GM18951 (cell line): ENCODE measurements around the gene CCDC85C.

Source experiments
- POLR2A ChIP-seq: IDR thresholded peaks from 4 replicates; pipeline ENCODE4 v1.6.1; 2011; ENCODE audit warnings: mild to moderate bottlenecking; ENCODE audit not compliant: insufficient read length, insufficient read depth; ENCODE audit errors: extremely low read depth
- in situ Hi-C: fragments of 300-500 bp; cut with MboI; formaldehyde crosslinking; loops from one replicate; pipeline ENCODE4 v1.12.0; 2022; ENCODE audit warnings: low sequenced_read_pairs, mixed read lengths, inconsistent platforms; ENCODE audit not compliant: unreplicated experiment

CCDC85C gene

DNA sequence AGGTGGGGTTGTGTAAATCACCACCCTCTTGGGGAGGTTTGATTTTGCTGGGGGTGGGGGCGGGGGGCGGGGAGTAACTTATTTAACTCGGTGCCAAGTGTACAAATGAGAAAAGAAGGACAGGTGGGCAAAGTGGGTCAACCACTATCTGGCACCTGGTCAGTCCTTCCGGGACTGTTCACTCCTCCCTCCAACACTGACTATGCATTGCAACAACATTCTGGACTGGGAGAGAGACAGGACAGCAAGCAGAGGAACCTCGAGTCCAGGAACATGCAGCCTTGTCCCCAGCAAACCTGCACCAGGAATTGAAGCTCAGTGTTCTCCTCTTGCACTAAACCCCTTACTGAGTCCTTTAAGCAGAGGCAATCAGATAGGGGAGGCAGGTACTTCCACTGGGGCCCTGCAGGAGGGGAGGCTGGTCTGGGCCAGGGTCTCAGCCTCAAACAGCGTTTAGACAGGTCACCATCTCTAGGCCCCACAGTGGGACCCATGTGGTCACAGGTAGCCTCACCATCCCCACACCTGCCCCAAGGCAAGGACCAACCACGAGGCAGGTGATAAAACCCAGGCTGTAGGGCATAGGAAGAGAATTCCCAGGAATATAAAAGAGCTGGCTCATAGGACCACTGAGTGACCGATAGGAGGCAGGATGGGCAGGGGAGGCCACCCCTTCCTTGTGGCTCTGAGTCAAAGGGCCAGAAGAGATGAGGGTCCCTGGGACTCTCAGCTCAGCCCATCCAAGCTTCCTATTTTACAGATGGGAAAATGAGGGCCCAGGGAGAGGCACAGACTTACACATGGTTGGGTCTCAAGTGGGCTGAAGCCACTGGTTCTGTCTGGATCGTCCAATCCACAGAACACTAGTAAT, 9.8 kb downstream of the CCDC85C start:
- no peak for TF ChIP-seq POLR2A
- in situ Hi-C loops = no loop called here

- in situ Hi-C loops = no loop called here
- TF ChIP-seq POLR2A = no peak
Observed at GRCh38 chr14:99592933-99593753, 10.9 kb downstream of the CCDC85C start.

GRCh38 chr14:99592394-99592793, 11.6 kb downstream of the CCDC85C start:
- in situ Hi-C loops = no loop called here
- no peak for TF ChIP-seq POLR2A

DNA sequence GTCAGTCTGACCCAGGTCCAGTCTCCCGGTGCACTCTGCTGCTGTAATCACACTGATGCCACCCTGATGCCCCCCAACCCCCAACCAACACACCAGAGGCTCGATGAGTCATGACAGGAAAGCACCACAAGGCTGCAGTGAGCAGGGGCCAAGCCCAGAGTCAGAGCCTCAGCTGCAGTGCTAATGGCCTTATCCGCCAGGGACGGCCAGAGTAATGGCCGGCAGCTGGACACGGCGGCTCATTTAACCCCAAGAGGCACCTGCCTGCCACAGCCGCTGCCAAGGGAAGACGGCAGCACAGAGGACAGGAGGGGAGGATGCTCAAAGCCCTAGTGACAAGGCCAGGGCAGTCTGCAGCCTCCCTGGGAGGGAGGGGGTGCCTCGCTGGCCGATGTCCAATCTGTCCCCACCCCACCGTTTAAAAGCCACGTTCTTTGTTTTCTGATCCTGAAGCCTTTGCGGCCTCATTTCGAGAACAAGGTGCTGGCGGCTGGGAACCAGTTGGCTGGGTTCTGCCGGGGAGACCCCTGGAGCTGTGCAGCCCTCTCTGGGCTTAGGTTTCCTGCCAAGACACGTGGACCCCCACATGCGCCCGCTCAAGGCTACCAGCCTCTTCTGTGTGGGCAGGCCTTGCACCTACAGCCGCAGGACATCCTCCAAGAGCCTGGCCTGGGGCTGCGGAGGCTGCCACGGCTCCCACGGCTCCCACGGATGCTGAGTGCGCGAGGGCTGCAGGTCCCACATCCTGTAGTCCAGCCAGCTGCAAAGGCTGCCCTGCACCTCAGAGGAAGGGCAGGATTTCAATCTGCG, 13.1 kb downstream of the CCDC85C start:
- TF ChIP-seq POLR2A = no peak
- in situ Hi-C loops = no loop called here

DNA sequence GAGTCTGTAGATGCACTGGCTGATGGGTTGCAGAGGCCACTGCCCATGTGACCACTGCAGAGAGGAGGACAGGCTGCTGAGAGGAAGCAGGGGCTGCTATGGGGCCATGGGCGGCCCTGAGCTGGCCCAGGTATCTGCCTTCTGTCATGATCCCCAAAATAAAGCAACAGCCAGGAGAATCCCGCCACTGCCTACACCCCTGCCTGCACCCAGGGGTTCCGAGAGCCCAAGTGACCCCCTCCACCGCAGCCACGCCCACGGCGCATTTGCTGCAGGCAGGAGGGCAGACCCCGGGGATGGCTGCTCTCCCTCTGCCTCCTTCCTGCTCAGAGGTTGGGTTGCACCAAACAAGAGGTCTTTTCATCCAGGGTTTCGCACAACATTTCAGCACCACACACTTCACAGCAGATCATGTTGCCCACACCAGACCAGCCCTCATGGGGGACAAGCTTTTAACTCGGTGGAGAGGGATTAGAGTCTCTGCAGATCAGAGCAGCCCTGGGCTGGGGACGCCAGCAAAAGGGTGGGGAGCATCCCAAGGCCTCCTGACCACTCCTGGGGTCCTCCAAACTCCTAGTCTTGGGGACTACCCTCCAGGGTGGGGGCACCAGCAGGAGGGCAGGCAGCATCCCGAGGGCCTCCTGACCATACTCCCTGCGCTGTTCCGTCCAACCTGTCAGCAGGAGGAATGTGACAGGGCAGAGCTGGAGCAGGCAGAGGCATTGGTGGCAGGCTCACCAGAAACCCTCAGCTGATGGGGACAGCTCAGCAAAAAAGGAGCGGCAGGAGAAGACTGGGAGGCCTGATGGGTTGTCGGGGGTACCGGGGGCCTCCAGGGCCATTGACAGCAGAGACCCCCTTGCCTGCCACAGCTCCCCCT, 14.1 kb downstream of the CCDC85C start:
- in situ Hi-C loops = no loop called here
- TF ChIP-seq POLR2A = no peak

- in situ Hi-C loops = no loop called here
- TF ChIP-seq POLR2A = no peak
Observed at GRCh38 chr14:99589031-99589441, 15.0 kb downstream of the CCDC85C start.

DNA sequence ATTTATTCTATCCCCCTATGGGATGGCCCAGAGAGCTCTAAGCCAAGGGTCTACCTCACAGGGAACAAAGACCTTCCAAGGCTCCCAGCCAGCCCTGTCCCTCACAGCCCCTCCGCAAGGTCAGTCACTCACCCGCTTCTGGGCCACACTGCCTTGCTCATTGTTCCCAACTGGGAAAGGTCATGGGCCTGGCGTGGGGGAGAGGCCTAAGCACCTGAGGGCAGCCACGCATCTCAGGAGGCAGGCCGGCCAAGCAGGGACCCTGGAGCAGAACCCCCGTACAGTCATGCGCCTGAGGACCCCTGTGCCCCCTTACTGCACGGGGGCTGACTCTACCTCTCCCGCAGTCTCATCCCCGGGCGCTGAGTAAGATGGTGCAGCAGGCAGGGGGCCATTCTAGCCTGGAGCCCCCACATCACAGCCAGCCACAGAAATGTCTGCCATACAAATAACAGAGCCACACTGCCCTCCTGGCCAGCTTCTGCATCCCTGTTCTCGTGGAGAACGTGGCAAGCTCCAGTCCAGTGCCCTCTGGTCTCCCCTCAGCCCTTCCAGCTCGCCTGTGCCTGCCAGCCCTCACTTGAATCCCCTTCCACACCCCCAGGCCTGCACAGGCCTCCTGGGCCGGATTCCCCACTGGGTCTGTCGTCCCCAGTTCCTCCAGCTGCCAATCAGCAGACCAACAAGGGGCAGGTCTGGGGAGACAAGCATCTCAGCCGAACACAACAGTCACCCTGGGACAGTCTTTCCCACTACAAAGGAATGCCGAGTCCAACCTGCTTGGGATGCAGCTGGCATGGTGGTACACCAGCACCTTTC, 16.3 kb downstream of the CCDC85C start:
- no peak for TF ChIP-seq POLR2A
- in situ Hi-C loops = no loop called here

DNA sequence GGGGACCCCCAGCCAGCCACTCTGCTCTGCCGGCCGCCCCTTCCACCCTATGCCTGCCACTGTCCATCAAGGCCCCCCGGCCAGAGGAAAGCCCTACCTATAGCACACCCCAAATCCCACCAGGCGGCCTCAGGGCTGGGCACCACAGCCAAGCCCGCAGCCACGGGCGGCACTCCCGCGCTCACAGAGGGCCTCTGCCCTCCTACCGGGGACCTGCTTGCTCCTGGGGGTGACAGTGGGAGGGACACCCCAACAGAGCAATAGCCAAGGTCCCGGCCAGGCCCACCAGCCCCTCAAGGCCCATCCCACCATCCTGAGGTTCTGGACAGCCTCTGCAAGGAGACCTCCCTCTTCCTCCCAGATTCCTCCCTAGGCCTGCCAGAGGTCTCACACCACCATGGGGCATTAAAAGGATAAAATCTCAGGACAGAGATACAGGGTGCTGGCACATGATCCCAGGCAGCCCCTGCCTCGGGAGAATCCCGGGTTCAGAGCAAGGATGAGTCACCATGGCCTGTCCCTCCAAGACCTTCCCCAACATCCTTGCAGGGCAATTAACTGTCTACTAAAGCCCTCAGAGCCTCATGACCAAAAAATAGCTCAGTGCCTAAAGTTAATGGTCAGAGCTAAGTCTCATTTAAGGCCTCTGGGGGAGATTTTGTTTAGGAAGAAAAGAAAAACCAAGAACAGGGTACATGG, 17.1 kb downstream of the CCDC85C start:
- in situ Hi-C loops = no loop called here
- no peak for TF ChIP-seq POLR2A

- in situ Hi-C loops = no loop called here
- no peak for TF ChIP-seq POLR2A
Observed at GRCh38 chr14:99586054-99586760, 17.8 kb downstream of the CCDC85C start.

- no peak for TF ChIP-seq POLR2A
- in situ Hi-C loops = no loop called here
Observed at GRCh38 chr14:99584823-99585222, 19.2 kb downstream of the CCDC85C start.
